IMR-90 (cell line): ENCODE data around the gene TMOD2. TPM values are rescaled to one million over a fixed set of nuclear protein-coding genes. Genes with fewer than 3 reads are reported as not detected.

Experiments
- ATAC-seq: fragments of 200-7000 bp; cut with Tn5 transposase; 2 replicates; pipeline ENCODE4 v1.9.1; 2020; ENCODE audit warnings: low read depth, mild to moderate bottlenecking, moderate library complexity
- BruUV-seq: library from RNA; stranded (reverse); fragments of 400-500 nt; replicated peaks from 2 replicates; lab custom pipeline; 2021; lab: Mats Ljungman, UMichigan
- CTCF ChIA-PET: fragments of 300-600 bp; formaldehyde crosslinking; extraction: SDS; loops from one replicate; lab custom pipeline; 2021; ENCODE audit warnings: antibody characterized with exemption; lab: Yijun Ruan, JAX
- POLR2A ChIA-PET: fragments of 300-600 bp; sonication (Branson Sonifier 250); formaldehyde crosslinking; loops from one replicate; lab custom pipeline; 2022; ENCODE audit warnings: antibody characterized with exemption; ENCODE audit not compliant: unreplicated experiment; lab: Charles Lee
- DNase-seq: peaks from one replicate; pipeline ENCODE4 v3.0.0; 2013
- H2AFZ ChIP-seq: replicated peaks from 2 replicates; pipeline ENCODE3; 2013; ENCODE audit warnings: low read length, mild to moderate bottlenecking; ENCODE audit not compliant: poor library complexity
- H2AK5ac ChIP-seq: 2 replicates; pipeline ENCODE4 v1.6.1; 2013; ENCODE audit warnings: low read depth, low read length, inconsistent platforms
- H2AK9ac ChIP-seq: replicated peaks from 2 replicates; pipeline ENCODE3; 2013; ENCODE audit warnings: mild to moderate bottlenecking, low read depth, low read length, moderate library complexity; ENCODE audit not compliant: poor library complexity
- H2BK120ac ChIP-seq: 2 replicates; pipeline ENCODE4 v1.6.1; 2013; ENCODE audit warnings: low read depth, low read length, inconsistent platforms
- H2BK15ac ChIP-seq: 3 replicates; pipeline ENCODE4 v1.6.1; 2013; ENCODE audit warnings: low read depth, low read length, inconsistent platforms
- H2BK20ac ChIP-seq: 2 replicates; pipeline ENCODE4 v1.6.1; 2013; ENCODE audit warnings: low read depth, mild to moderate bottlenecking, inconsistent platforms, low read length, moderate library complexity
- H2BK5ac ChIP-seq: 2 replicates; pipeline ENCODE4 v1.6.1; 2013; ENCODE audit warnings: mild to moderate bottlenecking, low read depth, low read length, inconsistent platforms; ENCODE audit not compliant: poor library complexity, severe bottlenecking
- H3K14ac ChIP-seq: replicated peaks from 2 replicates; pipeline ENCODE4 v1.6.1; 2013; ENCODE audit warnings: low read depth, low read length, inconsistent platforms
- H3K18ac ChIP-seq: 2 replicates; pipeline ENCODE4 v1.6.1; 2013; ENCODE audit warnings: low read depth, low read length, control low read depth
- H3K23ac ChIP-seq: 2 replicates; pipeline ENCODE4 v1.6.1; 2013; ENCODE audit warnings: low read depth, low read length, inconsistent platforms
- H3K27ac ChIP-seq: 2 replicates; pipeline ENCODE4 v1.5.1; 2013; ENCODE audit warnings: mild to moderate bottlenecking, control low read depth, low read length; ENCODE audit not compliant: insufficient read depth
- H3K27me3 ChIP-seq: 2 replicates; pipeline ENCODE4 v1.6.1; 2013; ENCODE audit warnings: low read length; ENCODE audit not compliant: control insufficient read depth, insufficient read depth
- H3K36me3 ChIP-seq: 2 replicates; pipeline ENCODE4 v1.6.1; 2013; ENCODE audit warnings: low read length, mixed read lengths; ENCODE audit not compliant: control insufficient read depth, insufficient read depth
- H3K4ac ChIP-seq: 2 replicates; pipeline ENCODE4 v1.6.1; 2013; ENCODE audit warnings: low read depth, low read length, inconsistent platforms
- H3K4me1 ChIP-seq: 2 replicates; pipeline ENCODE4 v1.6.1; 2013; ENCODE audit warnings: low read length, mixed read lengths; ENCODE audit not compliant: control insufficient read depth, insufficient read depth
- H3K4me2 ChIP-seq: 2 replicates; pipeline ENCODE4 v1.6.1; 2013; ENCODE audit warnings: low read depth, mild to moderate bottlenecking, control low read depth, low read length, moderate library complexity
- H3K4me3 ChIP-seq: 2 replicates; pipeline ENCODE4 v1.5.1; 2013; ENCODE audit warnings: low read depth, mild to moderate bottlenecking, control low read depth, low read length, moderate library complexity; ENCODE audit not compliant: insufficient read depth
- H3K56ac ChIP-seq: 2 replicates; pipeline ENCODE4 v1.6.1; 2013; ENCODE audit warnings: low read length, inconsistent platforms; ENCODE audit not compliant: insufficient read depth; ENCODE audit errors: extremely low read depth
- H3K79me1 ChIP-seq, 2 experiments: 2 replicates each; pipeline ENCODE4 v1.6.1; 2013; ENCODE audit warnings: low read length in 2 of 2, inconsistent platforms in 1 of 2, low read depth in 1 of 2
- H3K9ac ChIP-seq: 2 replicates; pipeline ENCODE4 v1.6.1; 2013; ENCODE audit warnings: low read depth, low read length, control low read depth
- H3K9me1 ChIP-seq: 2 replicates; pipeline ENCODE4 v1.6.1; 2013; ENCODE audit warnings: low read length, inconsistent platforms; ENCODE audit not compliant: insufficient read depth
- H3K9me3 ChIP-seq: 2 replicates; pipeline ENCODE4 v1.6.1; 2013; ENCODE audit warnings: low read length; ENCODE audit not compliant: control insufficient read depth, insufficient read depth
- H4K20me1 ChIP-seq: 2 replicates; pipeline ENCODE4 v1.6.1; 2013; ENCODE audit warnings: low read length, inconsistent platforms; ENCODE audit not compliant: insufficient read depth
- H4K5ac ChIP-seq: 2 replicates; pipeline ENCODE4 v1.6.1; 2013; ENCODE audit warnings: mild to moderate bottlenecking, low read depth, low read length, control low read depth
- H4K8ac ChIP-seq, 2 experiments: 2 replicates each; pipeline ENCODE4 v1.6.1; 2013; ENCODE audit warnings: low read depth in 2 of 2, low read length in 2 of 2, control low read depth in 1 of 2, inconsistent platforms in 1 of 2
- H4K91ac ChIP-seq: 2 replicates; pipeline ENCODE4 v1.6.1; 2013; ENCODE audit warnings: low read depth, low read length, inconsistent platforms; ENCODE audit not compliant: insufficient read depth
- BHLHE40 ChIP-seq: fragments of 150-350 bp; IDR thresholded peaks from 2 replicates; pipeline ENCODE4 v1.6.1; 2016; ENCODE audit warnings: mild to moderate bottlenecking, low read depth, low read length
- CEBPB ChIP-seq: IDR thresholded peaks from 2 replicates; pipeline ENCODE4 v1.6.1; 2012; ENCODE audit warnings: low read depth, low read length, improper control_type of control experiment
- CHD1 ChIP-seq: IDR thresholded peaks from 2 replicates; pipeline ENCODE4 v1.6.1; 2012; ENCODE audit warnings: low read depth, low read length, improper control_type of control experiment
- FOS ChIP-seq: fragments of 150-350 bp; IDR thresholded peaks from 2 replicates; pipeline ENCODE4 v1.6.1; 2016; ENCODE audit warnings: low read depth, low read length
- MAZ ChIP-seq: IDR thresholded peaks from 2 replicates; pipeline ENCODE4 v1.6.1; 2012; ENCODE audit warnings: low read depth, mild to moderate bottlenecking, low read length, improper control_type of control experiment, moderate library complexity, borderline replicate concordance
- POLR2A ChIP-seq: IDR thresholded peaks from 2 replicates; pipeline ENCODE4 v1.6.1; 2012; ENCODE audit warnings: mild to moderate bottlenecking, low read depth, low read length
- RAD21 ChIP-seq: IDR thresholded peaks from 2 replicates; pipeline ENCODE4 v1.6.1; 2012; ENCODE audit warnings: low read length, improper control_type of control experiment
- RCOR1 ChIP-seq: IDR thresholded peaks from 2 replicates; pipeline ENCODE4 v1.6.1; 2012; ENCODE audit warnings: mild to moderate bottlenecking, low read length, improper control_type of control experiment; ENCODE audit not compliant: insufficient replicate concordance
- RFX5 ChIP-seq: IDR thresholded peaks from 2 replicates; pipeline ENCODE4 v1.8.0; 2012; ENCODE audit warnings: low read depth, mild to moderate bottlenecking, low read length, moderate library complexity
- WGBS, 2 experiments: methylation state at CpG; one replicate each; pipeline versions ENCODE4 v1.1.5 to v1.1.7; 2013; ENCODE audit warnings: missing lambda C conversion rate in 2 of 2; ENCODE audit not compliant: insufficient read length in 1 of 2; ENCODE audit errors: extremely low coverage in 2 of 2; 5-methylcytosine and 5-hydroxymethylcytosine counted together
- dilution Hi-C: fragments of 300-500 bp; cut with HindIII; formaldehyde crosslinking; loops from one replicate; pipeline ENCODE4 v1.14.3; 2018; ENCODE audit warnings: low sequenced_read_pairs; ENCODE audit not compliant: unreplicated experiment
- in situ Hi-C: fragments of 300-500 bp; cut with MboI; formaldehyde crosslinking; loops from 3 replicates; pipeline ENCODE4 v1.14.3; 2019; ENCODE audit warnings: low sequenced_read_pairs, inconsistent platforms, mixed read lengths
- intact Hi-C: fragments of 100-400 bp; cut with micrococcal nuclease; formaldehyde crosslinking; loops from 2 replicates; pipeline ENCODE4 v1.10.0; 2022
- polyA plus RNA-seq, 3 experiments: library from polyadenylated mRNA; depleted of rRNA; stranded (reverse); fragments of >200 nt; gene quantifications; 2 replicates each; pipeline ENCODE4 v1.2.3, GENCODE V29; 2012; ENCODE audit warnings: low replicate concordance in 1 of 3
- total RNA-seq: library from RNA; depleted of rRNA; stranded (reverse); fragments of >200 nt; gene quantifications from 2 replicates; pipeline ENCODE4 v1.2.3, GENCODE V29; 2012

Gene TMOD2
- total and polyA plus RNA-seq, 2 of the 4 experiments (the other 2 are of a cell fraction) = 2.8 to 5.4 TPM

DNA sequence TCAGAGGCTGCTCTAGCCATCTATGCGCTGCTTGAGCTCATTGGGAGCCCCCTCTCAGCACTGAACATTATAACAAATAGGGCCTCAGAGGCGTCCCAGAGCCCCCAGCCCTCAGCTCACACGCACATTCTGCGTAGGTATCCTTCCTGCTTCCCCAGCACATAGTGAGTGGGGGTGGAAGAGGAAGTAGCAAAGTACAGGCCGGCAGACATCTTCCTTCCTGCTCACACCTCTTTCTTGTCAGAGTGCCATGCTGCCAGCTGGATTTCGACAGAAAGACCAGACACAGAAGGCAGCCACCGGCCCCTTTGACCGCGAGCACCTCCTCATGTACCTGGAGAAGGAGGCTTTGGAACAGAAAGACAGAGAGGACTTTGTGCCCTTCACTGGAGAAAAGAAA, 16.6 kb downstream of the TMOD2 start:
- Histone ChIP-seq H3K9me1 (peaks cover 6% of the 10 kb centered on the region; the same call in 1 of the 2 replicates), H2BK5ac (no peak overlapping the region), H3K79me1 (no peaks in the 10 kb centered on the region; a peak in 2 of 4 replicates), H3K9me3 (no peaks in the 10 kb centered on the region), H2AFZ (no peak overlapping the region), H2AK5ac (no peak overlapping the region), H3K9ac (no peak overlapping the region), H4K91ac (no peak overlapping the region), H2BK120ac (no peak overlapping the region), H3K23ac (no peak overlapping the region), H3K27ac (no peak overlapping the region), H2BK15ac (no peak overlapping the region), H4K20me1 (no peaks in the 10 kb centered on the region), H3K27me3 (no peaks in the 10 kb centered on the region), H3K4me2 (no peak overlapping the region), H3K4ac (no peak overlapping the region), H2BK20ac (no peak overlapping the region), H3K4me1 (no peaks in the 10 kb centered on the region), H4K8ac (no peak overlapping the region), H2AK9ac (no peak overlapping the region), H4K5ac (no peak overlapping the region), H3K56ac (no peak overlapping the region), H3K14ac (no peak overlapping the region), H3K18ac (no peak overlapping the region), H3K36me3 (peaks cover 5% of the 10 kb centered on the region; the same call in 1 of the 2 replicates), H3K4me3 (no peak overlapping the region)
- ChIA-PET CTCF (interaction anchor here (1.0 to 1.1 kb wide), 2 partner anchors 8 to 9 kb away, joined by 5 to 6 read pairs; no protein-coding TSS in a partner anchor), POLR2A (no interaction called here)
- intact Hi-C loops (no loop called here), dilution Hi-C loops (no loop called here), in situ Hi-C loops (no loop called here)
- no peak for ATAC-seq
- WGBS, 2 experiments = no CpG with 5 or more reads among the region's 9 CpGs
- TF ChIP-seq RAD21 (no peak), RFX5 (no peak), CEBPB (no peak), POLR2A (no peak), RCOR1 (no peak), BHLHE40 (no peak), MAZ (no peak), FOS (no peak), CHD1 (no peak)
- no peak for DNase-seq
- BruUV-seq = no TSS peak
